Measurements from ENCODE around the gene THBS1.

Gene THBS1

DNA sequence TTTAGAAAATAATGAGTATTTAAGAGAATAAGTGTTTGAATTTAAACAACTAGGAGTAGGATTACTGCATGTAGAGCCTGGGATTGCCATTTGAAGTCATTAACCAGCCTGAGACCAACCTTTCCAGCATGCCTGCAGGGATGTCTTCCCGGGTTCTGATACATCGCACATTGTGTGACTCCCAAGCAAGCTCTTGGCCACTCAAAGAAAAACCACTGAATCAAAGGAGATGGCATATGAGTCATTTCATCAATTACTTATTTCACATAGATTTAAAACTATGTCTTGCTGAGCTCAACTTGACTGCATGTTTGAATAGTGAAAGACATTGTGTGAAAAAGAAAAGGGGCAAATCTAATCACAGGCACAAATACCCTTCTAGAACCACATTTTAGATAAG is 15.0 kb upstream of the THBS1 start:
- TF ChIP-seq, protein P1, sequence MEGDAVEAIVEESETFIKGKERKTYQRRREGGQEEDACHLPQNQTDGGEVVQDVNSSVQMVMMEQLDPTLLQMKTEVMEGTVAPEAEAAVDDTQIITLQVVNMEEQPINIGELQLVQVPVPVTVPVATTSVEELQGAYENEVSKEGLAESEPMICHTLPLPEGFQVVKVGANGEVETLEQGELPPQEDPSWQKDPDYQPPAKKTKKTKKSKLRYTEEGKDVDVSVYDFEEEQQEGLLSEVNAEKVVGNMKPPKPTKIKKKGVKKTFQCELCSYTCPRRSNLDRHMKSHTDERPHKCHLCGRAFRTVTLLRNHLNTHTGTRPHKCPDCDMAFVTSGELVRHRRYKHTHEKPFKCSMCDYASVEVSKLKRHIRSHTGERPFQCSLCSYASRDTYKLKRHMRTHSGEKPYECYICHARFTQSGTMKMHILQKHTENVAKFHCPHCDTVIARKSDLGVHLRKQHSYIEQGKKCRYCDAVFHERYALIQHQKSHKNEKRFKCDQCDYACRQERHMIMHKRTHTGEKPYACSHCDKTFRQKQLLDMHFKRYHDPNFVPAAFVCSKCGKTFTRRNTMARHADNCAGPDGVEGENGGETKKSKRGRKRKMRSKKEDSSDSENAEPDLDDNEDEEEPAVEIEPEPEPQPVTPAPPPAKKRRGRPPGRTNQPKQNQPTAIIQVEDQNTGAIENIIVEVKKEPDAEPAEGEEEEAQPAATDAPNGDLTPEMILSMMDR (IDR thresholded peaks at IDR 0.05; ENCODE audit: insufficient read depth, missing control alignments), result no peak
- no peak for DNase-seq (ENCODE audit: insufficient read length, low spot score)
- FAIRE-seq, result no peak

DNA sequence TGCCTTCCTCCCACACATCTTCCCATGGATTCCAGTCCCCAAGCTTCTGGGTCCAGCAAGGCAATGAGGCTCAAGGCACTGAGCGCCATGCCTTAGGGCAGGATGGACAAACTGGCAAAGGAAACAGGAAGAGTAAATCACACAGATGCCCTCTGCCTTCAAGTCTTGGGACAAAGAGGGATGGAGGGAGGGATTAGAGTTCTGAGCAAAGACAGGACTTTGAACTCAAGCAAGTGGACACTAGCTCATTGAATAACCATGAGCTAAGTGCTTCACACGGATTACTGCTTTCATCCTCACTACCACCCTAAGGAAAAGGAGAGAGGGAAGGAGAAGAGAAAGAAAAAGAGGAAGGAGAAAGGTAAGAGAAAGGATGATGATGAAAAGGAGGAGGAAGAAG is 7.6 kb upstream of the THBS1 start:
- FAIRE-seq, result no peak
- DNase-seq (ENCODE audit: insufficient read length, low spot score), result no peak
- TF ChIP-seq, protein P1 (IDR thresholded peaks at IDR 0.05; ENCODE audit: insufficient read depth, missing control alignments), result no peak

DNA sequence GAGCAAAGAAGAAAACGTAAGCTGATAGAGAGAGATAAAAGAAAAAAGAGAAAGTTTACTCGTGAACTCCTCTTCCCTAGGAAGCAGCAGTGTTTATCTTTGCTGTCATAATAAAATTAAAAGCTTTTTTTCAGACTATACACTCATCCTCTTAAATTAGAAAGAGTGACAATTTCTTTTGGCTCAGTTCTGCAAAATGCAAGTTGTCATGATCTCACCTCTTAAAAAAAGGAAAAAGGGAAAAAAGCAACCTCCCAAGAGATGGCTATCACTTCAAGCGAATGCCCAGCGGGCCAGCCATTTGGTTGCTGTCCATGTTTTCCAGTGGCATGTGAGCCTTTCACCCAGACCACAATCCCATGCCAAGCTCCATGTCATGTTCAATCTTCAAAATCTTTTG is 7.0 kb upstream of the THBS1 start:
- DNase-seq (ENCODE audit: insufficient read length, low spot score), result no peak
- TF ChIP-seq, protein P1 (IDR thresholded peaks at IDR 0.05; ENCODE audit: insufficient read depth, missing control alignments), result no peak
- no peak for FAIRE-seq

DNA sequence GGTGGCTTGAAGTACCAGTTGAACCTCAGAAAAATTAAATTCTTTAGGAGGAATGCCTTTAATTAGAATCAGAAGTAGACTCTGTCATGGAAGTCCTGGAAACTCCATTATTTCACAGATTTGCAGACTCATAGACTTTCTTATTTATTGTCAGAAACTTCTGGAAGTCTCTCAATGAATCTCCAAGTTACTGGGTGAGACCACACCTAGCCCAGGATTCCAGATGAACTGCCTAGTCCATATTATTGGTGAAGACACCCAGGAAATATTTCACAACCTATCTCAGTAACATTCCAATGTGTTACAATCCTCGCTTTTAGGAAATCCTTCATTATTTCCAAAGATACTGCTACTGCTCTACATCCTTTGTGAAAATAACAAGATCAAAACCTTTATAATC is 6.5 kb upstream of the THBS1 start:
- DNase-seq (ENCODE audit: insufficient read length, low spot score) (no peak), FAIRE-seq (no peak)
- TF ChIP-seq, protein P1 (IDR thresholded peaks at IDR 0.05; ENCODE audit: insufficient read depth, missing control alignments), result no peak

DNA sequence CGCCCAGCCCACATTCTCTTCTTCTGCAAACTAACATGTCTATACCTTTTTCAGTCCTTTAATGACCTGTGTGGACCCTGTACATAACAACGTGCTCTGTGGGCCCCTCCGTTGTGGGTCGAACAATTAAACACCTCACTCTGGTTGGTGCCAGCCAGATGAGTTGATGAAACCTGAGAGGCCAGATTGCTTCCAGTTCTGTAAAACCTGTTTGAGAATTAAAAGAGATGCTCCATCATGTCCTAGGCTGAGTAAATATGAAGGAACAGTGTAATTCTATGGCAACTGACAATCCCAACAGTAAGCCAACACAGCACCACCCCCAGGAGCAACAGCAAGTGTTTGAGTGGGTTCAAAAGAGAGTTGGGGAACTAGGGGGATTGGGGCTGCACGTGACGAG is 5.7 kb upstream of the THBS1 start:
- TF ChIP-seq, protein P1 (IDR thresholded peaks at IDR 0.05; ENCODE audit: insufficient read depth, missing control alignments), result no peak
- no peak for FAIRE-seq
- no peak for DNase-seq (ENCODE audit: insufficient read length, low spot score)

DNA sequence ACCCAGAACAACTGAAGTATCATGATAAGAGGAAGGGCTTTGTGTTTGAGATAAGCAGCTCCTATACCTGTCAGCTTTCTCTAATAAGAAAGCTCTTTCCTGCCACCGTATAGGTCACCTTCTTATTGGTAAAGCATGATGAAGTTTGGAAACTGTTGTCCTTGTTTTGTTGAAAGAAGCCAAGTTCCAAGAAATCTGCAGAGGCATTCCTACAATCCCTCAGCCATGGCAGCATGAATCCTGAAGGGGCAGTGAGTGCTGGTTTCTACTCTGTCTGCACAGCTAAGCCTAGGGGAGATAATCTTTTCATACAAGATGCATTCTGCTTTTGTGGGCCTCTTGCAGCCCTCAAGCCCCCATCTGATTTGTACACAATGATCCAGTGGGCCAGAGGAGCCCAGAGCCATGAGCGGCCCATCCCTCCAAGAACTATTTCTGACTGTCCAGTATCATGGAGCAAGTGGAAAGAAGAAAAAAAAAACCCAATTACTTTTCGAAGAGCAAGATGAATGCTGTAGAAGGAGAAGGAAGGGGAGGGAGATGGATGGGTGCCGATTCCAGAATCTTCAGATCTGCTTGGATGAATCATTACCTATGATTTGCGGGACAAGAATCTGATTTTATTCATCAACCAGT is 1.9 kb upstream of the THBS1 start:
- DNase-seq (ENCODE audit: insufficient read length, low spot score) (no peak), FAIRE-seq (no peak)
- TF ChIP-seq, protein P1 (IDR thresholded peaks at IDR 0.05; ENCODE audit: insufficient read depth, missing control alignments), result no peak

DNA sequence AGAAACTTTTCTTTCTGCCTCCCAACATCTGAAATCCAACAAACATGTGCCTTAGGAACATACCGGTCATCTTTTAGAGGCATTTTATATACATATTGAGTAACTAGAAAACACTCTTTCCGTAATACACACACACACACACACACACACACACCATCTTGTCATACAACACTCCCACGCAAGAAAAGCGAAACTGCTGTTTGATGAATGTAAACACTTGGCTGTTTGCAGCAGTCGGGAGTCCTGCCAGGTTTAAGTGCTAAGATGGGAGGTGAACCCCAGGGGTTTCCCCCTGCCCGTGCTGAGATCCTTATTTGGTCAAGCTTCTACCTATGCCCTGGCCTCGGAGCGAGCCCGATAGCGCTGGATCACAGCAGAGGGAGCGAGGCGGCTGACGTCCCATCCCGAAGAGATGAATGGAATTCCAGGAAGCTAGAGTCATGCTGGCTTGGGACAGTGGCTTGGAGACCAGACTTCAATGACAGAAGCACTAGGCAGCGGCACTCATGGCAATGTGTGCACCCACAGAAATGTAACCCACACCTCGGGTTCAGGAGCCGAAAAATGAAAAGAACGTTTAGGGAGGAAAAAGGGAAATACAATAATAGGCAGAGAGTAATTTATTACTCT is 1.3 kb upstream of the THBS1 start:
- TF ChIP-seq, protein P1 (IDR thresholded peaks at IDR 0.05; ENCODE audit: insufficient read depth, missing control alignments), result no peak
- FAIRE-seq, result no peak
- no peak for DNase-seq (ENCODE audit: insufficient read length, low spot score)
